A549 (cell line): Measurements from ENCODE around the gene ING5. TPM values are rescaled to one million over a fixed set of nuclear protein-coding genes. Genes with fewer than 3 reads are reported as not detected.
"Not testable (repeated sequence)": the region's sequence is repeated elsewhere in the genome, so short reads cannot be mapped to it uniquely, and the experiment has no call there.

Source experiments
- ATAC-seq, 2 experiments: fragments of 200-7000 bp in 1 of 2; fragments of >200 bp in 1 of 2; cut with Nextera tagmentation in 1 of 2; cut with Tn5 transposase in 1 of 2; 3 replicates each; pipeline versions ENCODE4 v1.8.0 to v1.9.1; 2018 to 2020; ENCODE audit warnings: mild to moderate bottlenecking in 1 of 2, moderate library complexity in 1 of 2
- CTCF ChIA-PET: fragments of 300-600 bp; sonication (Branson Sonifier 250); formaldehyde crosslinking; extraction: SDS; loops from one replicate; lab custom pipeline; 2021; ENCODE audit warnings: antibody characterized with exemption, inconsistent platforms; lab: Yijun Ruan, JAX
- POLR2A ChIA-PET: fragments of 350-600 bp; formaldehyde crosslinking; extraction: SDS; loops from one replicate; lab custom pipeline; 2021; ENCODE audit warnings: antibody characterized with exemption, inconsistent platforms; lab: Yijun Ruan, JAX
- DNase-seq, 2 experiments: peaks; one replicate each; pipeline versions ENCODE4 v3.0.0 to v3.0.0-alpha.2; 2011 to 2016; ENCODE audit warnings: low read depth in 1 of 2, low spot score in 1 of 2
- FAIRE-seq: peaks from 2 replicates; lab custom pipeline; 2011; peaks lifted over from hg19 to GRCh38; lab: Jason Lieb, UNC
- H3K27ac ChIP-seq, 2 experiments: fragments of >200 bp; sonication (Bioruptor Twin); formaldehyde crosslinking; 3 replicates each; pipeline ENCODE4 v1.5.1; 2016 to 2017
- H3K4me1 ChIP-seq: fragments of >200 bp; sonication (Bioruptor Twin); formaldehyde crosslinking; 3 replicates; pipeline ENCODE4 v1.6.1; 2016
- H3K4me2 ChIP-seq: fragments of >200 bp; sonication (Bioruptor Twin); formaldehyde crosslinking; 3 replicates; pipeline ENCODE4 v1.6.1; 2016
- H3K4me3 ChIP-seq: fragments of >200 bp; sonication (Bioruptor Twin); formaldehyde crosslinking; 3 replicates; pipeline ENCODE4 v1.5.1; 2016
- H3K9me3 ChIP-seq: fragments of >200 bp; sonication (Bioruptor Twin); formaldehyde crosslinking; 3 replicates; pipeline ENCODE4 v1.6.1; 2016
- CTCF ChIP-seq: fragments of >200 bp; sonication (Bioruptor Twin); formaldehyde crosslinking; IDR thresholded peaks from 3 replicates; pipeline ENCODE4 v1.5.1; 2016
- ELK1 ChIP-seq: fragments of 150-350 bp; IDR thresholded peaks from 2 replicates; pipeline ENCODE4 v1.6.1; 2014; ENCODE audit warnings: low read depth, mild to moderate bottlenecking, low read length
- ESRRA ChIP-seq: fragments of 150-350 bp; IDR thresholded peaks from 2 replicates; pipeline ENCODE4 v1.6.1; 2014; ENCODE audit warnings: mild to moderate bottlenecking, low read length, borderline replicate concordance
- GATA3 ChIP-seq: IDR thresholded peaks from 2 replicates; pipeline ENCODE4 v1.6.1; 2012; ENCODE audit warnings: borderline replicate concordance
- HOXA7 ChIP-seq: fragments of 250-450 bp; sonication (Bioruptor Pico); IDR thresholded peaks from 2 replicates; pipeline ENCODE4 v1.5.0; 2020; ENCODE audit warnings: mild to moderate bottlenecking, moderate library complexity
- JUN ChIP-seq, 2 experiments: fragments of >200 bp; sonication (Bioruptor Twin); formaldehyde crosslinking; IDR thresholded peaks; 2 replicates in 1 of 2; 3 replicates in 1 of 2; pipeline ENCODE4 v1.6.1; 2016 to 2017
- JUNB ChIP-seq: fragments of >200 bp; sonication (Bioruptor Twin); formaldehyde crosslinking; IDR thresholded peaks from 2 replicates; pipeline ENCODE4 v1.6.1; 2016
- KDM5A ChIP-seq: fragments of 200-600 bp; sonication (generic); IDR thresholded peaks from 2 replicates; pipeline ENCODE4 v1.6.1; 2016; ENCODE audit warnings: antibody characterized with exemption, mild to moderate bottlenecking
- MAFK ChIP-seq: fragments of 450-650 bp; IDR thresholded peaks from 2 replicates; pipeline ENCODE4 v1.6.1; 2014; ENCODE audit not compliant: partially characterized antibody
- MYC ChIP-seq: IDR thresholded peaks from 2 replicates; pipeline ENCODE4 v1.6.1; 2012; ENCODE audit warnings: mild to moderate bottlenecking, inconsistent platforms, low read length, improper control_type of control experiment, borderline replicate concordance
- NFE2L2 ChIP-seq: fragments of 150-350 bp; conservative IDR thresholded peaks from 2 replicates; pipeline ENCODE4 v1.6.1; 2014; ENCODE audit warnings: low read length
- NPAS2 ChIP-seq: fragments of 250-450 bp; sonication (Bioruptor Pico); IDR thresholded peaks from 2 replicates; pipeline ENCODE4 v1.8.0; 2022; ENCODE audit warnings: mild to moderate bottlenecking, moderate library complexity, borderline replicate concordance
- RCOR1 ChIP-seq: fragments of 150-350 bp; IDR thresholded peaks from 2 replicates; pipeline ENCODE4 v1.6.1; 2014; ENCODE audit warnings: antibody characterized with exemption, low read length, low read depth
- RNF2 ChIP-seq: fragments of 200-600 bp; sonication (generic); IDR thresholded peaks from 2 replicates; pipeline ENCODE4 v1.6.1; 2016; ENCODE audit warnings: low read depth, mild to moderate bottlenecking, antibody characterized with exemption, moderate library complexity, borderline replicate concordance
- SREBF2 ChIP-seq: fragments of 450-650 bp; IDR thresholded peaks from 2 replicates; pipeline ENCODE4 v1.6.1; 2014; ENCODE audit warnings: mild to moderate bottlenecking, moderate library complexity
- TFCP2L1 ChIP-seq: fragments of 250-450 bp; sonication (Bioruptor Pico); IDR thresholded peaks from 2 replicates; pipeline ENCODE4 v1.5.0; 2021; ENCODE audit warnings: mild to moderate bottlenecking
- TP53 ChIP-seq: fragments of 250-450 bp; sonication (Bioruptor Pico); IDR thresholded peaks from 2 replicates; pipeline ENCODE4 v1.5.0; 2021; ENCODE audit warnings: mild to moderate bottlenecking, moderate library complexity
- USF2 ChIP-seq: fragments of 450-650 bp; IDR thresholded peaks from 2 replicates; pipeline ENCODE4 v1.6.1; 2014; ENCODE audit warnings: antibody characterized with exemption
- ZFP36 ChIP-seq: fragments of 450-650 bp; IDR thresholded peaks from 2 replicates; pipeline ENCODE4 v1.6.1; 2014; ENCODE audit warnings: borderline replicate concordance; ENCODE audit not compliant: partially characterized antibody
- ZNF302 ChIP-seq: fragments of 250-450 bp; sonication (Bioruptor Pico); IDR thresholded peaks from 2 replicates; pipeline ENCODE4 v1.9.0; 2021; ENCODE audit warnings: inconsistent platforms, mild to moderate bottlenecking, moderate library complexity
- WGBS: methylation state at CpG from one replicate; pipeline ENCODE4 v1.1.6; 2017; ENCODE audit errors: missing lambda C conversion rate; 5-methylcytosine and 5-hydroxymethylcytosine counted together
- polyA plus RNA-seq, 4 experiments: library from polyadenylated mRNA; depleted of rRNA in 3 of 4; stranded (reverse); fragments of >200 nt; fragmentation: RNase III in 1 of 4; extraction: RNeasy Plus Mini Kit Qiagen cat#74134 plus additional on column Dnase treatment in 1 of 4; gene quantifications; 2 replicates in 3 of 4; 3 replicates in 1 of 4; pipeline ENCODE4 v1.2.3, GENCODE V29; 2011 to 2017

The ING5 gene
- polyA plus RNA-seq, 2 of the 4 experiments (the other 2 are of a cell fraction), result 28.6 to 29.6 TPM

- TF ChIP-seq ELK1, result no peak
- TF ChIP-seq HOXA7 (CRISPR knock-in tag), result no peak
These were observed 40.6 kb downstream of the ING5 start (continued) for GRCh38 chr2:241742320-241742939.

- H3K27ac ChIP-seq, H3K4me1 ChIP-seq, H3K9me3 ChIP-seq, ATAC-seq, DNase-seq, FAIRE-seq, H3K4me2 ChIP-seq, H3K4me3 ChIP-seq, CTCF ChIA-PET, POLR2A ChIA-PET: not testable (repeated sequence)
- 98% methylated on average over 9 of the region's 15 CpGs for WGBS
These were observed 41.2 kb downstream of the ING5 start for GRCh38 chr2:241743008-241743407.

GRCh38 chr2:241743620-241744019 lies 41.8 kb downstream of the ING5 start:
- H3K9me3 ChIP-seq, result no peaks in the 10 kb centered on the region
- ChIA-PET POLR2A (no interaction called here), CTCF (no interaction called here)
- DNase-seq (no peak), FAIRE-seq (no peak), ATAC-seq (no peak)
- no peaks in the 10 kb centered on the region for H3K4me1 ChIP-seq
- WGBS, result 93% methylated on average over 10 of the region's 16 CpGs
- no peak overlapping the region for H3K4me3 ChIP-seq
- TF ChIP-seq RNF2 (no peak), ZNF302 (CRISPR knock-in tag) (no peak), MAFK (no peak), GATA3 (no peak), HOXA7 (CRISPR knock-in tag) (no peak), NFE2L2 (no peak), RCOR1 (no peak), MYC (no peak), ZFP36 (no peak), JUN (IDR thresholded peaks at IDR 0.05) (no peak), TFCP2L1 (no peak), ESRRA (no peak), SREBF2 (no peak), USF2 (no peak), TP53 (no peak), JUNB (no peak), CTCF (no peak), KDM5A (no peak), NPAS2 (CRISPR knock-in tag) (no peak)
- H3K4me2 ChIP-seq, result no peak overlapping the region
- H3K27ac ChIP-seq, result no peak overlapping the region
